NCI-H2107 (cell line): Measurements from ENCODE around the gene CCN2.
A peak's percentile ranks its signal among the peaks of the same experiment; 100 is the strongest.

Experiments used
- DNase-seq: peaks from one replicate; lab custom pipeline; 2025; lab: John Stamatoyannopoulos, UW

CCN2 gene

GRCh38 chr6:131966443-131966842 lies 15.3 kb upstream of the CCN2 start:
- DNase-seq = no peak

- DNase-seq = no peak
Observed at GRCh38 chr6:131963063-131963462, 11.9 kb upstream of the CCN2 start.

GRCh38 chr6:131960371-131961133 lies 9.4 kb upstream of the CCN2 start:
- DNase-seq = no peak

- no peak for DNase-seq
Observed at GRCh38 chr6:131958542-131959470, 7.6 kb upstream of the CCN2 start.

- no peak for DNase-seq
Observed at GRCh38 chr6:131958095-131958494, 6.9 kb upstream of the CCN2 start.

- DNase-seq = no peak
Observed at GRCh38 chr6:131955876-131956275, 4.7 kb upstream of the CCN2 start.

- no peak for DNase-seq
Observed at GRCh38 chr6:131955192-131955591, 4.0 kb upstream of the CCN2 start.

GRCh38 chr6:131954775-131955107 lies 3.6 kb upstream of the CCN2 start:
- DNase-seq = no peak

GRCh38 chr6:131954059-131954774 lies 3.0 kb upstream of the CCN2 start:
- no peak for DNase-seq

- no peak for DNase-seq
Observed at GRCh38 chr6:131952886-131953509, 1.8 kb upstream of the CCN2 start.

GRCh38 chr6:131951576-131952230 lies 531 bp upstream of the CCN2 start:
- no peak for DNase-seq

- DNase-seq = peak; percentile 4
Observed at GRCh38 chr6:131949909-131950766, 1.0 kb downstream of the CCN2 start.

- DNase-seq = no peak
Observed at GRCh38 chr6:131949620-131949908, 1.6 kb downstream of the CCN2 start.

GRCh38 chr6:131948692-131949619 lies 2.2 kb downstream of the CCN2 start:
- DNase-seq = no peak

GRCh38 chr6:131947986-131948661 lies 3.0 kb downstream of the CCN2 start:
- no peak for DNase-seq

- no peak for DNase-seq
Observed at GRCh38 chr6:131946992-131947955, 3.9 kb downstream of the CCN2 start.

- no peak for DNase-seq
Observed at GRCh38 chr6:131946404-131946991, 4.7 kb downstream of the CCN2 start.

- DNase-seq = no peak
Observed at GRCh38 chr6:131945971-131946370, 5.2 kb downstream of the CCN2 start.
